Epithelial cell of esophagus (primary cell): ENCODE measurements around the gene MAN2A2.

Experiments
- DNase-seq: peaks from one replicate; pipeline ENCODE4 v3.0.0; 2010; ENCODE audit warnings: low read depth
- H3K4me3 ChIP-seq: 2 replicates; pipeline ENCODE4 v1.5.1; 2011; ENCODE audit warnings: mild to moderate bottlenecking, low read length, control low read depth
- CTCF ChIP-seq: IDR thresholded peaks from 2 replicates; pipeline ENCODE4 v1.5.1; 2011; ENCODE audit warnings: low read depth, mild to moderate bottlenecking, low read length, control low read depth, inconsistent platforms; ENCODE audit not compliant: insufficient read depth; ENCODE audit errors: missing control alignments

MAN2A2 gene

GRCh38 chr15:90902840-90903732 is at the start of gene MAN2A2:
Gene MAN2A2 (plus strand): TSS chr15:90903302. CDS start chr15:90904208, 906 bp downstream.
- peak; percentile 53 for DNase-seq
- H3K4me3 ChIP-seq: peak within 1 kb of the TSS; percentile 79
- TF ChIP-seq CTCF: no peak

DNA sequence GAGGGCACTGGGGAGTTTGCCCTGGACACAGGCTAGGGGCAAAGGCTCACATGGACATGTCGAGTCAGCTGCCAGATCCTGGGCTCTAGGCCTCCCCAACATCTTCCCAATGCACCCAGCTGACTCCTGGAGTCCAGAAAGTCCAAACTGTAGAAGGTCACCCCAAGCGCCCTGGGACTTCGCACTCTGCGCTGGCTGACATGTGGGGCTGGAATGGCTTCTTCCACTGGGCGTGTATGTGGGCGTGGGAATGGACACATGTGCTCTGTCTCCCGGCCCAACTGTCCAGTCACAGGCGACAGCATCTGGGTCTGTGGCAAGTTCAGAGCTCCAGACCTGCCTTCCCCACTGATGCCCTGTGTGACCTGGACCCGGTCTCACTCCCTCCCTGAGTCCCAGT is 48.0 kb upstream of the MAN2A2 start:
- DNase-seq: no peak
- no peak overlapping the region for H3K4me3 ChIP-seq
- TF ChIP-seq CTCF: no peak

DNA sequence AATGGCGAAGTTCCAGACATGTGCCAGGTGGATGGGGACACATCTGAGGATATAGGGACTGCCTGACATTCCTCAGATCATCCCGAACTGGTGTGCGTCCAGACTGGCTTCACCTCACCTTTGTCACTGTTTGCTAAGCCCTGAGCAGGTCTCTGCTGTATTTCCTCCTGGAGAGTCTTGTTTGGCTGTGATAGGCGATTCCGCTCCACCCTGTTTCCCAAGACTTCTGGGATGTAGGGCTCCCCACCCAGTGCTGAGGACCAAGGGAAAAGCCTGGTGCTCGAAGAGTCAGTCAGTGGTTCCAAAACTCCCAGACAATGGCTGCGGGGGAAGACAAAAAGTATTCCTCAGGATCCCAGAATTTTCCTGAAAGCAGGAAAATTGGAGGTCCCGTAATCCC is 45.8 kb upstream of the MAN2A2 start:
- TF ChIP-seq CTCF: no peak
- no peak for DNase-seq
- H3K4me3 ChIP-seq: no peak overlapping the region

GRCh38 chr15:90857883-90858443 is 45.1 kb upstream of the MAN2A2 start:
- H3K4me3 ChIP-seq: no peak overlapping the region
- DNase-seq: no peak
- TF ChIP-seq CTCF: no peak

DNA sequence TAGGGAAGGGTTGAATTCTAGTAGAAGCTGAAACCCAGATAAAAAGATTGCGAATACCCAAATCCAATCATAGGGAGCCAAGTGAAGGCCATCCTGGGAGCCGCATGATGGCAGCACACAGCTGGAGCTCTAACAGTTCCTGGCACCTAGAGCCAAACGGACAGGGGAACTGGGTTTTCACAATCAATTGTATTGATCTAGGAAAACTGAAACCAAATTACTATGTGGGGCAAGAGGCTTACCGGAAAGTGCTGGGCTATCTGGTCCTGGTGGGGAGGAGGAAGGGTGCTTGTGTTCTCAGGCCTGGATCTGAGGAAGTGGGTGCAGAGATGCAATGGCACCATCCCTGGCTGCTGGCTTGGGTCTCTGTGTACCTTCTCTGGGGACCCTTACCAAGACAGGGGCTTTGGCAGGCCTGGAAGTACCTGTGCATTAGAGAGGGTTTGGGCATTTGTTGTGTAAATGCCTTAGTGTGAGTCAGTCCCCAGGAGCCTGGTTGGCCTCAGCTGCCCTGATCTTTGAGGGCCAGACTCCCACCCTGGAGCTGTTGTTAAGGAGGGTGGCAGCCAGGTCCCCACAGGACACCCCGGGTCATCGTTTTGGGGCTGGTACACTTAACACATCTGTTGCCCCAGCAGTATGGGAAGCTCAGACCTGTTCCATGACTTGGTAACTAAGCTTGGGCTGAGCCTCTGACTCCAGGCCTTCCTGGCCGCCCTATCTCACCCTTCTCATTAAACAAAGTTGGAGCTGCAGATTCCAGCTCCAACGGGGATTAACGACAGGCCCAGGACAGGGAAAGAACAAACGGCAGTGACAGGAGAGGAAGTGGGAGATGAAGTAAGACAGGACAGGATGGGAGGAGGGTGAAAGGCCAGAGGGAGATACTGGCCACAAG is 43.6 kb upstream of the MAN2A2 start:
- no peak for DNase-seq
- H3K4me3 ChIP-seq: no peak overlapping the region

DNA sequence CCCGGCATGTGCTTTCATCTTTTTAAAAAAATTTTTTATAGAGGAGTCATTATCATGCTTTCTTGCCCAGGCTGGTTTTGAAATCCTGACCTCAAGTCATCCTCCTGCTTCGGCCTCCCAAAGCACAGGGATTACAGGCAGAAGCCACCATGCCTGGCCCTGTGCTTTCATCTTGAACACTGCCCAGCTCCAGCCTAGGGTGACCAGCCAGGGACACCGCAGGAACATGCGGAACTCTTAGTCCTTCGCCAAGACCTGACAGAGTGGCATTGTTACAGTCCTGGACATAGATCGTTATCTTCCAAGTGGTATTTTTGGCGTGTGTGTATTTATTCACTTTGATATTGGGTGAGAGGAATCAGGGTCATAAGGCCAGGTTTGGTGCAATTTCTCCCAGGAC is 42.7 kb upstream of the MAN2A2 start:
- TF ChIP-seq CTCF: no peak
- DNase-seq: no peak
- no peak overlapping the region for H3K4me3 ChIP-seq

More for the DNA sequence above, 43.6 kb upstream of the MAN2A2 start:
- TF ChIP-seq CTCF: no peak
